ENCODE data around the gene HLCS. TPM values are rescaled to one million over a fixed set of nuclear protein-coding genes. Genes with fewer than 3 reads are reported as not detected.
A peak's percentile ranks its signal among the peaks of the same experiment; 100 is the strongest.

The HLCS gene
- polyA plus RNA-seq, 1 donor (not counting 4 experiments of a cell fraction or from before 2014, with no cell fraction given), result 11.5 TPM

DNA sequence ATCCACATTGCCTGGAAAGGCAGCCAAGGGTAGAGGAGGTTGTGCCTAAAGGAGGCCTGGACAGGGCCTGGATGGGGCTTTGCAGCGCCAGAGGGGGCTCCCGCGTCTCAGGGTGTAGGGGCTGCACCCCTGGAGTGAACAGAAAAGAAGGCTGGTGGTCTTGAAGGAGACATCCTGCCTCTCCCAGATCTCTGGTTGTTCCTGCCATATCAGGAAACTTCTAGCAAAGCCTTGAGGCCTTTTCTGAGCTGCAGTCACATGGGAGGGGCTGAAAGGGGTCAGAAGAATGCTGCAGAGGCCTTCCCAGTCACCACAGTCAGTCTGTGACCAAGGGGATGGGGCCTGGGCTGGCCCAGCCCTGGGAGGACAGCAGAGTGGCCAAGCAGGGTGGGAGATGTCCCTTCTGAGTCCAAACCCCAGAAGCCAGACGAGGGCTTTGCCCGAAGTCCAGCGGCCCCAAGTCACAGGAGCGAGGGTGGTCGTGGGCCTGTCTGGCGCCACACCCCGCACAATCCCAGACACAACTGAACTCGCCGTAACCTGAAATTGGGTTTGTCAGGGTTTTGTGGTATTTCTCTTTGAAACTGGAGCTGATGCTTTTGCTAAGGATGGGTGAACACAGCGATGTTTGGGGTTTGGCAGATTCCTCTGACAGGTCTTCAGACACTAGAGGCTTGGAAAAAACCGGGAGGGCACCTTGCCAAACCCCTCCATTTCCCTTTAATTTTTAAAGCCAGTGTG, 237.9 kb downstream of the HLCS start:
- dilution Hi-C loops (cut with MboI; ENCODE audit: extremely low pct_ligation_motif_present, low sequenced_read_pairs), result no loop called here
- H3K36me3 ChIP-seq (ENCODE audit: control insufficient read depth in 2 of 2, extremely low read depth in 1 of 2, insufficient read depth in 2 of 2, low read length in 2 of 2), result no peaks in the 10 kb centered on the region
- TF ChIP-seq EZH2 (IDR thresholded peaks at IDR 0.05; ENCODE audit: low read length), result no peak
- TF ChIP-seq, protein P1, sequence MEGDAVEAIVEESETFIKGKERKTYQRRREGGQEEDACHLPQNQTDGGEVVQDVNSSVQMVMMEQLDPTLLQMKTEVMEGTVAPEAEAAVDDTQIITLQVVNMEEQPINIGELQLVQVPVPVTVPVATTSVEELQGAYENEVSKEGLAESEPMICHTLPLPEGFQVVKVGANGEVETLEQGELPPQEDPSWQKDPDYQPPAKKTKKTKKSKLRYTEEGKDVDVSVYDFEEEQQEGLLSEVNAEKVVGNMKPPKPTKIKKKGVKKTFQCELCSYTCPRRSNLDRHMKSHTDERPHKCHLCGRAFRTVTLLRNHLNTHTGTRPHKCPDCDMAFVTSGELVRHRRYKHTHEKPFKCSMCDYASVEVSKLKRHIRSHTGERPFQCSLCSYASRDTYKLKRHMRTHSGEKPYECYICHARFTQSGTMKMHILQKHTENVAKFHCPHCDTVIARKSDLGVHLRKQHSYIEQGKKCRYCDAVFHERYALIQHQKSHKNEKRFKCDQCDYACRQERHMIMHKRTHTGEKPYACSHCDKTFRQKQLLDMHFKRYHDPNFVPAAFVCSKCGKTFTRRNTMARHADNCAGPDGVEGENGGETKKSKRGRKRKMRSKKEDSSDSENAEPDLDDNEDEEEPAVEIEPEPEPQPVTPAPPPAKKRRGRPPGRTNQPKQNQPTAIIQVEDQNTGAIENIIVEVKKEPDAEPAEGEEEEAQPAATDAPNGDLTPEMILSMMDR (optimal IDR thresholded peaks at IDR 0.05 in 1 of 3, IDR thresholded peaks at IDR 0.05 in 1 of 3, conservative IDR thresholded peaks at IDR 0.05 in 1 of 3; ENCODE audit: extremely low read depth in 1 of 3, insufficient read depth in 2 of 3, low read length in 3 of 3), result no peak

DNA sequence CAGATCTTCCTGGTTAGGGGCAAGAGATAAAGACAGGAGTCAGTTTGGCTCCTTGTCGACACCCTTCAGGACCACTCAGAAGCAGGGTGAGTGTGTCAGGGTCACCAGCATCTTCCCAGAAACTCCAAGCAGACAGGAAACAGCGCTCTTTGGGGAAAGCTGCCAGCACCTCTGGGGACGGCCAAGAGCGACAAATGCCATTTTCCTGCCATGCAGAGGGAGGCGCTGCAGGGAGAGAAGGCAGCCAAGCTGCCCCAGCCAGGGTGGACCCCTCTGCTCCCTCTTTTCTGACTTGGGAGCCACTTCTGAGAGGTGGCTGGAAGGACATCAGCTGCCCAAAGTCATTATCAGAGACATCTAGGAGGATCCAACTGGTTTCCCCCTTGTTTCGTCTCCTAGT, 238.6 kb downstream of the HLCS start:
- H2AFZ ChIP-seq (ENCODE audit: control insufficient read depth, low read length), result no peak overlapping the region
- H3K9me1 ChIP-seq (ENCODE audit: control insufficient read depth, extremely low read depth, insufficient read depth, low read length), result no peaks in the 10 kb centered on the region
- FAIRE-seq (no peak), DNase-seq (ENCODE audit: low read depth, low spot score) (no peak)
- dilution Hi-C loops (cut with MboI; ENCODE audit: extremely low pct_ligation_motif_present, low sequenced_read_pairs), result no loop called here
- no peaks in the 10 kb centered on the region for H3K36me3 ChIP-seq (ENCODE audit: control insufficient read depth in 2 of 2, extremely low read depth in 1 of 2, insufficient read depth in 2 of 2, low read length in 2 of 2)
- no peaks in the 10 kb centered on the region for H3K79me2 ChIP-seq (ENCODE audit: control insufficient read depth, insufficient read depth, low read length)
- H3K4me3 ChIP-seq (ENCODE audit: control insufficient read depth in 2 of 3, extremely low read depth in 1 of 3, insufficient read depth in 2 of 3, low read depth in 1 of 3, low read length in 3 of 3), result no peak overlapping the region
- H3K27me3 ChIP-seq (ENCODE audit: control insufficient read depth, extremely low read depth, insufficient read depth, low read length), result peaks cover 15% of the 10 kb centered on the region
- no peak overlapping the region for H3K4me2 ChIP-seq (ENCODE audit: control insufficient read depth, extremely low read depth, insufficient read depth, low read depth, low read length)
- no peak overlapping the region for H3K9ac ChIP-seq (ENCODE audit: control insufficient read depth, extremely low read depth, insufficient read depth, low read length)
- no peaks in the 10 kb centered on the region for H3K9me3 ChIP-seq (ENCODE audit: control insufficient read depth, low read depth, low read length)
- TF ChIP-seq, protein P1 (optimal IDR thresholded peaks at IDR 0.05 in 1 of 3, IDR thresholded peaks at IDR 0.05 in 1 of 3, conservative IDR thresholded peaks at IDR 0.05 in 1 of 3; ENCODE audit: extremely low read depth in 1 of 3, insufficient read depth in 2 of 3, low read length in 3 of 3), result peak in 1 of 3 experiments; percentile 10
- TF ChIP-seq EZH2 (IDR thresholded peaks at IDR 0.05; ENCODE audit: low read length), result no peak
- H4K20me1 ChIP-seq (ENCODE audit: control insufficient read depth, extremely low read depth, insufficient read depth, low read length), result no peaks in the 10 kb centered on the region
- H3K27ac ChIP-seq (ENCODE audit: control insufficient read depth, insufficient read depth, low read length), result no peak overlapping the region
- H3K4me1 ChIP-seq (ENCODE audit: control insufficient read depth, extremely low read depth, insufficient read depth, low read length), result no peaks in the 10 kb centered on the region

More for the DNA sequence above, 237.9 kb downstream of the HLCS start:
- DNase-seq (ENCODE audit: low read depth, low spot score) (no peak), FAIRE-seq (no peak)
- Histone ChIP-seq H3K27ac (ENCODE audit: control insufficient read depth, insufficient read depth, low read length) (no peak overlapping the region), H3K9me3 (ENCODE audit: control insufficient read depth, low read depth, low read length) (no peaks in the 10 kb centered on the region), H4K20me1 (ENCODE audit: control insufficient read depth, extremely low read depth, insufficient read depth, low read length) (no peaks in the 10 kb centered on the region), H3K9me1 (ENCODE audit: control insufficient read depth, extremely low read depth, insufficient read depth, low read length) (no peaks in the 10 kb centered on the region), H3K9ac (ENCODE audit: control insufficient read depth, extremely low read depth, insufficient read depth, low read length) (no peak overlapping the region), H3K4me2 (ENCODE audit: control insufficient read depth, extremely low read depth, insufficient read depth, low read depth, low read length) (no peak overlapping the region), H3K4me1 (ENCODE audit: control insufficient read depth, extremely low read depth, insufficient read depth, low read length) (no peaks in the 10 kb centered on the region), H2AFZ (ENCODE audit: control insufficient read depth, low read length) (no peak overlapping the region), H3K4me3 (ENCODE audit: control insufficient read depth in 2 of 3, extremely low read depth in 1 of 3, insufficient read depth in 2 of 3, low read depth in 1 of 3, low read length in 3 of 3) (no peak overlapping the region), H3K27me3 (ENCODE audit: control insufficient read depth, extremely low read depth, insufficient read depth, low read length) (peaks cover 12% of the 10 kb centered on the region), H3K79me2 (ENCODE audit: control insufficient read depth, insufficient read depth, low read length) (no peaks in the 10 kb centered on the region)
